Measurements from ENCODE around the gene MITF. TPM values are rescaled to one million over a fixed set of nuclear protein-coding genes. Genes with fewer than 3 reads are reported as not detected.

Gene MITF
- total and polyA plus RNA-seq, 4 donors, result 0.91 to 2.9 (median 2.3) TPM

DNA sequence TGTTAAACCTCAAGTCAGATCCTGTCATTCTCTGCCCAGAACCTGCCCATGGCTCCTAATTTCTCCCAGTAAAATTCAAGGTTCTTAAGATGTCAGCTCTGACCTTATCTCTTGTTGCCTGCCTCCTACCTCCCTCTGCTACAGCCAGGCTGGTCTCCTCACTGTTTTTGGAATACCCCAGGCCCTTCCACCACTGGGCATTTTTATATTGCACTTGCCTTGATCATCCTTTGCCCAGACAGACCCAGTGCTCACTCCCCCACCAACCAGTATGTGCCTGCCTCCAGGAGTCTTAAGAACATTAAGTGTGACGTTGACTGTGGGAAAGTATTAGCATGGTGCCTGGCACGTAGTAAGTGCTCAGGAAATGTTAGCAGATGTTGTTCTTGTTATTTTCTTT is 3.1 kb downstream of the MITF start:
- peaks cover 0 to 20% (median 9%) of the 10 kb centered on the region in 4 donors for H3K4me1 ChIP-seq (ENCODE audit: control insufficient read depth in 4 of 4, insufficient read depth in 4 of 4, low read length in 3 of 4)

GRCh38 chr3:69743975-69744906 is 5.0 kb downstream of the MITF start:
- Histone ChIP-seq H3K4me3 (ENCODE audit: low read depth in 1 of 3, low read length in 3 of 3) (no peak overlapping the region), H3K9me3 (ENCODE audit: control insufficient read depth in 4 of 4, low read length in 3 of 4) (no peaks in the 10 kb centered on the region), H3K4me1 (ENCODE audit: control insufficient read depth in 4 of 4, insufficient read depth in 4 of 4, low read length in 3 of 4) (peaks cover 0 to 13% (median 3%) of the 10 kb centered on the region in 4 donors), H3K9ac (ENCODE audit: low read depth in 1 of 2, low read length in 2 of 2) (no peak overlapping the region), H3K36me3 (ENCODE audit: control insufficient read depth in 4 of 4, insufficient read depth in 3 of 4, low read depth in 1 of 4, low read length in 3 of 4) (no peaks in the 10 kb centered on the region), H3K27ac (ENCODE audit: low read depth in 1 of 2, low read length in 2 of 2) (no peak overlapping the region), H3K27me3 (ENCODE audit: control insufficient read depth in 4 of 4, insufficient read depth in 4 of 4, low read length in 3 of 4) (no peaks in the 10 kb centered on the region)
- 89% methylated on average over 8 of the region's 8 CpGs for WGBS
- no peak for DNase-seq (ENCODE audit: low spot score)
- TF ChIP-seq ATF3 (IDR thresholded peaks at IDR 0.05) (no peak), RXRA (IDR thresholded peaks at IDR 0.05) (no peak), NR2F2 (IDR thresholded peaks at IDR 0.05) (no peak), RAD21 (IDR thresholded peaks at IDR 0.05) (no peak), GABPA (IDR thresholded peaks at IDR 0.05 in 1 of 2, conservative IDR thresholded peaks at IDR 0.05 in 1 of 2) (no peak), EGR1 (IDR thresholded peaks at IDR 0.05; ENCODE audit: low read depth in 2 of 2) (no peak), CTCF (IDR thresholded peaks at IDR 0.05; ENCODE audit: low read depth, low read length, missing input control) (no peak), TAF1 (conservative IDR thresholded peaks at IDR 0.05) (no peak), MAX (IDR thresholded peaks at IDR 0.05) (no peak), SP1 (IDR thresholded peaks at IDR 0.05) (no peak), FOXA2 (IDR thresholded peaks at IDR 0.05) (no peak), REST (IDR thresholded peaks at IDR 0.05) (no peak)

More for the DNA sequence above, 3.1 kb downstream of the MITF start:
- WGBS, result 93% methylated on average over 2 of the region's 2 CpGs
- no peak for TF ChIP-seq RAD21 (IDR thresholded peaks at IDR 0.05)
- no peak for TF ChIP-seq MAX (IDR thresholded peaks at IDR 0.05)
- TF ChIP-seq REST (IDR thresholded peaks at IDR 0.05), result no peak
- TF ChIP-seq NR2F2 (IDR thresholded peaks at IDR 0.05), result no peak
- no peak for TF ChIP-seq TAF1 (conservative IDR thresholded peaks at IDR 0.05)
- TF ChIP-seq ATF3 (IDR thresholded peaks at IDR 0.05), result no peak
- no peak for TF ChIP-seq YY1 (IDR thresholded peaks at IDR 0.05)
- no peak for TF ChIP-seq GABPA (IDR thresholded peaks at IDR 0.05 in 1 of 2, conservative IDR thresholded peaks at IDR 0.05 in 1 of 2)
- H3K9ac ChIP-seq (ENCODE audit: low read depth in 1 of 2, low read length in 2 of 2), result no peak overlapping the region
- H3K36me3 ChIP-seq (ENCODE audit: control insufficient read depth in 4 of 4, insufficient read depth in 3 of 4, low read depth in 1 of 4, low read length in 3 of 4), result no peaks in the 10 kb centered on the region
- H3K9me3 ChIP-seq (ENCODE audit: control insufficient read depth in 4 of 4, low read length in 3 of 4), result no peaks in the 10 kb centered on the region
- H3K27ac ChIP-seq (ENCODE audit: low read depth in 1 of 2, low read length in 2 of 2), result no peak overlapping the region
- DNase-seq (ENCODE audit: low spot score), result no peak
- H3K4me3 ChIP-seq (ENCODE audit: low read depth in 1 of 3, low read length in 3 of 3), result no peak overlapping the region
- H3K27me3 ChIP-seq (ENCODE audit: control insufficient read depth in 4 of 4, insufficient read depth in 4 of 4, low read length in 3 of 4), result no peaks in the 10 kb centered on the region
